Measurements from ENCODE around the gene DPYD.

Gene DPYD

GRCh38 chr1:97137862-97138514 lies 782.8 kb downstream of the DPYD start:
- TF ChIP-seq CTCF (IDR thresholded peaks at IDR 0.05; ENCODE audit: extremely low read depth, missing control alignments) = peak; percentile 38
- peak; percentile 47 for DNase-seq (ENCODE audit: low spot score)

DNA sequence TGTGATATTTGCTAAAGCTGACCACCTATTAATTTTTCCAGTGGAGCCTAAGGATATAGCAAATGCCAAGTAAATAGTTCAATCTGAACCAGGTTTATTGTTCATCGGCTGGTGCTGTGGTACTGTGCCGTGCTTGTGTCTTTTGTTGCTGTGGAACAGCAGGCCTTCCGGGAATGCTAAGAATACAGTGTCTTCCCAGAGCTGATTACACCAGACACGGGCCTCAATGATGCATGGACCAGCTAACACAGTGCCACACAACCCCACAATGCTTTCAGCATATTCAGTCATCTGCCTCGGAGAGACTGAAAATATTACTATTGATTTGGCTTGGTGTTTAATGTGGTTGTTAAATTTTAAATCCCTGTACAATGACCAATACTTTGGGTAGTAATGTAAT lies 783.8 kb downstream of the DPYD start:
- no peak for DNase-seq (ENCODE audit: low spot score)
- TF ChIP-seq CTCF (IDR thresholded peaks at IDR 0.05; ENCODE audit: extremely low read depth, missing control alignments) = no peak

GRCh38 chr1:97135972-97136371 lies 784.9 kb downstream of the DPYD start:
- no peak for TF ChIP-seq CTCF (IDR thresholded peaks at IDR 0.05; ENCODE audit: extremely low read depth, missing control alignments)
- no peak for DNase-seq (ENCODE audit: low spot score)

DNA sequence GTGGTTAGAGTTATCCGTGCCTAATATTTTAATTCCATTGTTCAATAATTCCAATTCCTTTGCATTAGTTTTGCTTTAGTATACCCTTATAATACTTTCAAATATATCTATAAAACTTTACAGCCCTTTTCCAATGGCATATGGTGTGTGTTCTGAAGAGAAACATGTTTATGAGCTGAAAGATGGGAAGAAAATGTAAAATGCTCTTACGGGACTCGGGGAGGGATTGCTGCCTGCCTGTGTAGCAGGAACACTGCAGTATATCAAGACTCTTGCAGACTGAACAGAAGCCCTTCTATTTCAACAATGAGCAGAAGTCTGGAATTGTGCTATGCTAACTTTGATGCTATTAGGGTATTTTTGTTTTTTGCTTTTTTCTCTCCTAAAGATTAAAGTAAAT lies 792.4 kb downstream of the DPYD start:
- TF ChIP-seq CTCF (IDR thresholded peaks at IDR 0.05; ENCODE audit: extremely low read depth, missing control alignments) = no peak
- DNase-seq (ENCODE audit: low spot score) = no peak

DNA sequence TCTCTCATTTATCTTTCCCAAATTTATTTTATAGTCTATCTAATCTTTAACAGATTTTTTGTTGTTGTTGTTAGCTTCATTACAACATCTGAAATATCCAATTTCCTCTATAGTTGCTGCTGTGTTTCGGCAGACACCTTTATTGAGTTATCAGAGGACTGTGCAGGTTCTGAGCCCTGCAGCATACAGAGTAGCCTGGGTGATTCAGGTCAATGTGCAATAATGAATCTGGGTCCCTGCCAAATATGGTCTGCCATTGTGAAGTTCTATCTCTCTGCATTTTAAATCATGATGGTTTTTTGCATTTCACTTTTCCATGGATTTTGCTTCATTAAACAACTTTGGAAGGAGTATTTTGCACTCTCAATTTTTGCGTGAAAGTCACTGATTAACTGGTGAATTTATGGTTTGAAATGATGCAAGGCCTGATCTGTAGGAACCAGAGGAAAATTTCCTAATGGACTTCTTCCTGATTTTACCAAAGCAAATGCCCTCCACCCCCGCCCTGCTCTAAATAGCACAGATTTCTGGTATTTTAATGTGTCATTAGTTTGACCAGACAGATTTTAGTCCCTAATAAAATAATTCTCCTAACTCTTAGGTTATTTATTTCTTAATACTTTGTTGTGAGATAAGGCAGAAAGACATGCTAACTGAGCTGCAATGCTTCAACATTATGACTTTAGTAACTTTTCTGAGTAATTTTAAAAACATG lies 797.0 kb downstream of the DPYD start:
- no peak for TF ChIP-seq CTCF (IDR thresholded peaks at IDR 0.05; ENCODE audit: extremely low read depth, missing control alignments)
- no peak for DNase-seq (ENCODE audit: low spot score)

GRCh38 chr1:97120806-97121205 lies 800.0 kb downstream of the DPYD start:
- no peak for DNase-seq (ENCODE audit: low spot score)
- no peak for TF ChIP-seq CTCF (IDR thresholded peaks at IDR 0.05; ENCODE audit: extremely low read depth, missing control alignments)

DNA sequence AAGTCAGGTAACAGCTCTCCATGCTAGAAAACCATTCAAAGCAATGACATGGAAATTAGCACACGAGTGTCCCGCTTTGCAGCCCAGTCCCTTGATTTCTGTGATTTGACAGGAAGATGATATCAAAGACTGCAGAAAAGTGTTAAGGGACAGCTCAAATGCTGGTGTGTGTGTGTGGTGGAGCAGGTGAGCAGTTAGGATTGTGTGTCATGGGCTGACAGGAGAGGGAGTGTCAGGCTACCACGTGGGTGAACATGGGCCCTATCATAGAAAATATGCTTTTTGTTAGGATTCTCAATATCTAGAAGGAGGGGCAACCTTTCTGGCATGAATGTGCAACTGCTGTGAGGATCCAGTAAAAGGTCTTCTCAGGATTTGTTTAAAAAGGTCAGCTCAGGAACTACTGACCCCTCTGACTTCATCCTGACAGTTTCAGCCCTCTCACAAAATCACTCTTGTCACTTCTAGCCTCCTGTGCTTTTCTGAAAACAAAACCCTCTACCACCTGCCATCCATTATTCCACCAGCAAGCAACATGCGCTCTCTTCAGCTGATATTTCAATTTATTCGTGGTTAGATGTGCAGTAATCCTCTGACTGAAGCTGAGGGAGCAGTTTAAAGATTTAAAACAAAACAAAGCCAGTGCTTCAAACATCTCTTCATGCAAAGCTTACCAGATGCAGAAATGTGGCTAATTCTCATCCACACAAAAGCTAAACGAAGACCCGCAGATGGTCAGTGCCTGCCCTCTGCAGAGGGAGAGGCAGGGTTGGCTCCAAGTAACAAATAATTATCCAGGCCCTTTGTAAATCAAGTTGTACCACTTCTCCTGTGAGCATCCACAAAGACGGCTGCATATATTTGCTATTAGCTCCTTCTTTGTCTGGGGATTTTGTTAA lies 801.3 kb downstream of the DPYD start:
- DNase-seq (ENCODE audit: low spot score) = no peak
- TF ChIP-seq CTCF (IDR thresholded peaks at IDR 0.05; ENCODE audit: extremely low read depth, missing control alignments) = no peak

Data from GM20000 (cell line).